Activated naive CD4-positive, alpha-beta T cell treated with anti-CD3 and anti-CD28 coated beads, Interleukin-2, amount 10 ng/mL, durations not matched to agents 7 days and 5 days (primary cell): ENCODE measurements around the gene KRTAP5-2.

Experiments used
- CTCF ChIA-PET: fragments of 350-600 bp; sonication (Branson Sonifier 250); formaldehyde crosslinking; loops from one replicate; lab custom pipeline; 2021; ENCODE audit warnings: antibody characterized with exemption; lab: Charles Lee
- DNase-seq: peaks from one replicate; pipeline ENCODE4 v3.0.0-alpha.2; 2020
- H3K27ac Mint-ChIP-seq: one replicate; pipeline ENCODE4 v1.8.0; 2021; ENCODE audit warnings: mild to moderate bottlenecking, moderate library complexity, mixed read lengths
- H3K27me3 Mint-ChIP-seq: one replicate; pipeline ENCODE4 v1.8.0; 2021; ENCODE audit warnings: mild to moderate bottlenecking, mixed read lengths
- H3K36me3 Mint-ChIP-seq: one replicate; pipeline ENCODE4 v1.8.0; 2021; ENCODE audit warnings: mixed read lengths
- H3K4me1 Mint-ChIP-seq: one replicate; pipeline ENCODE4 v1.8.0; 2021; ENCODE audit warnings: mixed read lengths
- H3K4me3 Mint-ChIP-seq: one replicate; pipeline ENCODE4 v1.8.0; 2021; ENCODE audit warnings: mild to moderate bottlenecking, moderate library complexity, mixed read lengths
- H3K9me3 Mint-ChIP-seq: one replicate; pipeline ENCODE4 v1.8.0; 2021; ENCODE audit warnings: mixed read lengths

Gene KRTAP5-2

GRCh38 chr11:1564535-1565172 lies 33.4 kb downstream of the KRTAP5-2 start:
- Mint-ChIP-seq H3K27me3 (peaks cover 14% of the 10 kb centered on the region), H3K36me3 (no peaks in the 10 kb centered on the region), H3K4me1 (no peaks in the 10 kb centered on the region), H3K27ac (no peak overlapping the region), H3K4me3 (no peak overlapping the region), H3K9me3 (no peaks in the 10 kb centered on the region)
- CTCF ChIA-PET, result interaction anchor here (0.7 to 2.1 kb wide), 2 partner anchors 10 to 18 kb away, joined by 4 to 11 read pairs; no protein-coding TSS in a partner anchor
- DNase-seq, result no peak

- H3K27ac Mint-ChIP-seq, result no peak overlapping the region
Measured at GRCh38 chr11:1563697-1564534, 34.2 kb downstream of the KRTAP5-2 start.

GRCh38 chr11:1563149-1563638 lies 34.9 kb downstream of the KRTAP5-2 start:
- no peak for DNase-seq
- H3K9me3 Mint-ChIP-seq, result no peaks in the 10 kb centered on the region
- H3K36me3 Mint-ChIP-seq, result no peaks in the 10 kb centered on the region
- CTCF ChIA-PET, result no interaction called here
- H3K4me1 Mint-ChIP-seq, result no peaks in the 10 kb centered on the region
- no peak overlapping the region for H3K27ac Mint-ChIP-seq
- H3K4me3 Mint-ChIP-seq, result no peak overlapping the region
- no peaks in the 10 kb centered on the region for H3K27me3 Mint-ChIP-seq

More at GRCh38 chr11:1563697-1564534, 34.2 kb downstream of the KRTAP5-2 start:
- CTCF ChIA-PET, result no interaction called here
- no peak overlapping the region for H3K4me3 Mint-ChIP-seq
- H3K27me3 Mint-ChIP-seq, result peaks cover 6% of the 10 kb centered on the region
- H3K4me1 Mint-ChIP-seq, result no peaks in the 10 kb centered on the region
- no peaks in the 10 kb centered on the region for H3K36me3 Mint-ChIP-seq
- H3K9me3 Mint-ChIP-seq, result no peaks in the 10 kb centered on the region
- no peak for DNase-seq

- Mint-ChIP-seq H3K9me3 (no peaks in the 10 kb centered on the region), H3K36me3 (no peaks in the 10 kb centered on the region), H3K27me3 (no peaks in the 10 kb centered on the region), H3K4me1 (no peaks in the 10 kb centered on the region), H3K27ac (no peak overlapping the region), H3K4me3 (no peak overlapping the region)
- no peak for DNase-seq
- CTCF ChIA-PET, result no interaction called here
Measured at GRCh38 chr11:1562469-1563148, 35.5 kb downstream of the KRTAP5-2 start.

GRCh38 chr11:1561955-1562354 lies 36.1 kb downstream of the KRTAP5-2 start:
- no peak for DNase-seq
- Mint-ChIP-seq H3K9me3 (no peaks in the 10 kb centered on the region), H3K4me1 (no peaks in the 10 kb centered on the region), H3K36me3 (no peaks in the 10 kb centered on the region), H3K27me3 (no peaks in the 10 kb centered on the region), H3K4me3 (no peak overlapping the region), H3K27ac (no peak overlapping the region)
- CTCF ChIA-PET, result no interaction called here

- Mint-ChIP-seq H3K4me1 (no peaks in the 10 kb centered on the region), H3K36me3 (no peaks in the 10 kb centered on the region), H3K27me3 (no peaks in the 10 kb centered on the region), H3K4me3 (no peak overlapping the region), H3K27ac (no peak overlapping the region), H3K9me3 (no peaks in the 10 kb centered on the region)
- DNase-seq, result no peak
- CTCF ChIA-PET, result no interaction called here
Measured at GRCh38 chr11:1561266-1561665, 36.8 kb downstream of the KRTAP5-2 start.

- Mint-ChIP-seq H3K9me3 (no peaks in the 10 kb centered on the region), H3K36me3 (no peaks in the 10 kb centered on the region), H3K27ac (no peak overlapping the region), H3K4me3 (no peak overlapping the region), H3K27me3 (no peaks in the 10 kb centered on the region), H3K4me1 (no peaks in the 10 kb centered on the region)
- no peak for DNase-seq
- CTCF ChIA-PET, result no interaction called here
Measured at GRCh38 chr11:1560649-1561251, 37.3 kb downstream of the KRTAP5-2 start.

DNA sequence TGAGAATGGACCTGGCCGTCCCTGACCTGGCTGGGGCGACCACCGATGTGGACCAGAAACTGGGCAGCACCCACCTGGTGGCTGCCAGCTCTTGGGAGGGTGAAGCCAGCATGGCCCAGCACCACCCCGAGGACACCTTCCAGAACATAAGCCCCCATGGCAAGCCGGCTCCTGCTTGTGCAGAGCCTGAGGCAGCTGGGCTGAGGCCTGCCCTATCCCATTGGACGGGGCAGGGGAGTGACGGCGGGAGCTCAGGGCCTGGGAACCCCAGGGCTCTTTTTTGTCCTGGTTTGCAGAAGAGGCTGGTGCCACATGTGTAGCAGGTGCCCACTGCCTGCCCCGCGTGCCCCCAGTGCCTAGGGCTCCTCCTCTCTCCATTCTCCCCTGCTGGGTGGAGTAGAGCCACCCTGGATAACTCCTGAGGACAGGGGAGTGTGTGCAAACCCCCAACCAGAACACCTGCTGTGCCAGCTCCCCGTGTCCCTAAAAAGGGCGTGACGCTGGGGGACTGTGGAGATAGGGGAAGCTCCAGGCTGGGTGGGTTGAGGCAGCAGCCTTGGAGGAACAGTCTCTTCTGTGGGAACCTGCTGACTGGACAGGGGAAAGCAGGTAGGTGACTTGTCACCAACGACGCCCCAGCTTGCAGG lies 38.0 kb downstream of the KRTAP5-2 start:
- no peaks in the 10 kb centered on the region for H3K9me3 Mint-ChIP-seq
- no peak overlapping the region for H3K4me3 Mint-ChIP-seq
- no peaks in the 10 kb centered on the region for H3K4me1 Mint-ChIP-seq
- no peaks in the 10 kb centered on the region for H3K36me3 Mint-ChIP-seq
- H3K27me3 Mint-ChIP-seq, result no peaks in the 10 kb centered on the region
- no peak overlapping the region for H3K27ac Mint-ChIP-seq
- no peak for DNase-seq
- CTCF ChIA-PET, result no interaction called here

DNA sequence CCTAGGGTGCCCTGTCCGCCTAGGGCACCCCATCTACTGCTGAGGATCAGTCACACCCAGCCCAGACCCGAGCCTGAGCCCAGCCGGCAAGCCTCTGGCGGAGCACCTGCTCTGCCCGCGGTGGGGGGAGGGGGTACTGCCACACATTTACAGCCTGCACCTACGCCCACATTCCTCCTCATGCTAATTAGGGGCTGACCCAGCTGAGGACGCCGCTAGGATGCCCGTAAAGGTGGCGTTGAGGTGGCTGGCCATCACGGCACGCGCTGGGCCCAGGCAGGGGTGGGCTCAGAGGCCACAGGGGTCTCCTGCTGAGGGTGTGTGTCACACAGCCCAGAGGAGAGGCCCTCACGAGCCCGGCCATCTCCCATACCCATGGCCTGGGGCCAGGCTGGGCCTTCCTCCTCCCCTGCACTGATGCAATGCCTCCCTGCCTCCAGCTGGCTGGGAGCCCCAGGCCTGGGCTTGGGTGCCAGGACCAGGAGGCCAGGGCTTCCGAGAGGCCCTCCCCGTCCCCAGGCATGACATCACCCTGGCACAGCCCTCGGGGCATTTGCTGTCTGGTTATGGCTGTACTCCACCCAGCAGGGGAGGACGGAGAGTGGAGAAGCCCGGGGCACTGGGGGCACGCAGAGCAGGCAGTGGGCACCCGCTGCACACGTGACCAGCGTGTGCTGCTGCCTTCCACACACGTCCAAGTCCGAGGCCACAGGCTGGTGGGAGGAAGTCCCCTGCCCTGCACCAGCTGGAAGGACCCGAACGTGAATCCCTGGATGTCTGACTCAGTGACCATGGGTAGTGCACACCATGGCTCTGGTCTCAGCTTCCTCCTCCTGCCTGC lies 38.8 kb downstream of the KRTAP5-2 start:
- no peak overlapping the region for H3K27ac Mint-ChIP-seq
- H3K9me3 Mint-ChIP-seq, result no peaks in the 10 kb centered on the region
- no peak overlapping the region for H3K4me3 Mint-ChIP-seq
- H3K4me1 Mint-ChIP-seq, result no peaks in the 10 kb centered on the region
- no peaks in the 10 kb centered on the region for H3K27me3 Mint-ChIP-seq
- H3K36me3 Mint-ChIP-seq, result no peaks in the 10 kb centered on the region
- no peak for DNase-seq
- CTCF ChIA-PET, result no interaction called here

DNA sequence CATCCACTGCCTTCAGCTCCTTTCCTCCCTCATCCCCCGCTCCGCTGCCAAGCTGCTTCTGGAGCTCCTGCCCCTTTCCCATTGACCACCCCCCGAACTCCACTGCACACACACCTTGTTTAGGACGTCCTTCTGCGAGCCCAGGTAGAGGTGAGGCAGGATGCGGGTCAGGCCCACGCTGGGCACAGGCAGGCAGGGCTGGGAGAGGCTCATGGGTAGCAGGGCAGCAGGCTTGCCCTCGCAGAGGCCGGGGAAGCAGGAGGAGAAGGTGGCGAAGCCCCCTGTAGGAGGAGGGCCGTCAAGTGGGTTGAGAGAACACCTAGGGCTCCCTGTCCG lies 39.4 kb downstream of the KRTAP5-2 start:
- Mint-ChIP-seq H3K4me1 (no peaks in the 10 kb centered on the region), H3K4me3 (no peak overlapping the region), H3K36me3 (no peaks in the 10 kb centered on the region), H3K27ac (no peak overlapping the region), H3K27me3 (peaks cover 1% of the 10 kb centered on the region), H3K9me3 (no peaks in the 10 kb centered on the region)
- CTCF ChIA-PET, result no interaction called here
- DNase-seq, result no peak

- H3K4me1 Mint-ChIP-seq, result no peaks in the 10 kb centered on the region
- H3K36me3 Mint-ChIP-seq, result no peaks in the 10 kb centered on the region
- CTCF ChIA-PET, result no interaction called here
- H3K27me3 Mint-ChIP-seq, result peaks cover 7% of the 10 kb centered on the region
- no peak for DNase-seq
- no peak overlapping the region for H3K27ac Mint-ChIP-seq
- no peak overlapping the region for H3K4me3 Mint-ChIP-seq
- no peaks in the 10 kb centered on the region for H3K9me3 Mint-ChIP-seq
Measured at GRCh38 chr11:1557904-1558774, 40.0 kb downstream of the KRTAP5-2 start.

DNA sequence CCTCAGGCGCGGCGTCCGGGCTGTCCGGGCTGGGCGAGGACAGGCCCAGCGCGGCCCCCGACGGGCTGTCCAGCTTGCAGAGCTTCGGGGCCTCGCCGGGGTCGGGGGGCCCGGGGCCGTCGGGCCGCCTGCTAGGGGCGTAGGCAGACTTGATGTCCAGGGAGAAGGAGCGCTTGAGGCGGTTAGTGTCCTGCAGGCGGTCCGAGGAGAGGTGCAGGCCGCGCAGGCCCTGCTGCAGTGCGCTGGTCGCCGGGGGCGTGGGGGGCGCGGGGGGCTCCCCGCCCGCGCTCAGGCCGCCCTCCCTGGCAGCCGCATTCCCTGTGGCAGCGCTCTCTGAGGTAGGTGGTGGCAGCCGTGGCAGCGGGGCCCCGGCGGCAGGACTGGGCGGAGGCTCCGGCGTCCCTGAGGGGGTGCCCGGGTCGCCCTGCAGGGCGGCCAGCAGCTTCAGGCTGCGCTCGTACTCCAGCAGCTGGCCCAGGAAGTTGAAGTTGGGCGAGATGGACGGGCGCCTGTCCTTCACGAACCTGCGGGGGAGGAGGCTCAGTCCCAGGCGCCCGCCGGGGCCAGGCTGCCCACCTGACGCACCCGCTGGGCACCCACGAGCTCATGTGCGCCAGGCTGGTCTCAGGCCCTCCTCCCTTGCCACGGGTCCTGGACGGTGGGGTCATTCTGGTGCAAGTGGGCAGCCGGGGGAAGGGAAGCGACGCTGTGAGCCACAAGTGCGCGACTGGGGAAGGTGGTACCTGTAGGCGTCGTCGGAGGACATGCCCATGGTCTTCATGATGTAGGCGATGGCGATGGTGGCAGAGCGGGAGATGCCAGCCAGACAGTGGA lies 40.8 kb downstream of the KRTAP5-2 start:
- Mint-ChIP-seq H3K4me3 (no peak overlapping the region), H3K27me3 (peaks cover 13% of the 10 kb centered on the region), H3K9me3 (no peaks in the 10 kb centered on the region), H3K36me3 (no peaks in the 10 kb centered on the region), H3K4me1 (no peaks in the 10 kb centered on the region), H3K27ac (no peak overlapping the region)
- no peak for DNase-seq
- CTCF ChIA-PET, result interaction anchor here (0.5 kb wide), 1 partner anchor 1037 kb away, joined by 3 read pairs; no protein-coding TSS in a partner anchor
